SK-N-SH (cell line): ENCODE results near the gene IQGAP2. TPM values are rescaled to one million over a fixed set of nuclear protein-coding genes. Genes with fewer than 3 reads are reported as not detected.

Experiments used
- CTCF ChIA-PET: fragments of 300-600, 350-600 bp; formaldehyde crosslinking; extraction: SDS; loops from one replicate; lab custom pipeline; 2021; lab: Yijun Ruan, JAX
- POLR2A ChIA-PET: fragments of 350-600 bp; sonication (Branson Sonifier 250); formaldehyde crosslinking; extraction: SDS; loops from one replicate; lab custom pipeline; 2020; ENCODE audit warnings: antibody characterized with exemption, inconsistent platforms; lab: Yijun Ruan, JAX
- DNase-seq: peaks from one replicate; pipeline ENCODE4 v3.0.0; 2012
- H2AFZ ChIP-seq: fragments of 200-600 bp; sonication (generic); 2 replicates; pipeline ENCODE4 v1.8.1; 2016; ENCODE audit warnings: antibody characterized with exemption, mild to moderate bottlenecking, low read depth
- H3F3A ChIP-seq: fragments of 200-600 bp; sonication (generic); replicated peaks from 2 replicates; pipeline ENCODE3; 2016; ENCODE audit warnings: antibody characterized with exemption, mild to moderate bottlenecking; ENCODE audit not compliant: insufficient read depth
- H3K27ac ChIP-seq, 2 experiments: fragments of 200-500 bp in 1 of 2; fragments of 200-600 bp in 1 of 2; sonication (Bioruptor generic) in 1 of 2; sonication (generic), shearing (Covaris generic) in 1 of 2; 2 replicates each; pipeline versions ENCODE4 v1.5.1 to v1.6.1; 2014 to 2016; ENCODE audit warnings: low read depth in 2 of 2, inconsistent platforms in 1 of 2, low read length in 1 of 2, mild to moderate bottlenecking in 1 of 2, mixed read lengths in 1 of 2
- H3K27me3 ChIP-seq: fragments of 200-600 bp; sonication (generic), shearing (Covaris generic); 2 replicates; pipeline ENCODE4 v1.6.1; 2016; ENCODE audit warnings: mixed run types; ENCODE audit not compliant: insufficient read depth
- H3K36me3 ChIP-seq, 2 experiments: fragments of 200-500 bp in 1 of 2; fragments of 200-600 bp in 1 of 2; sonication (Bioruptor generic) in 1 of 2; sonication (generic) in 1 of 2; replicated peaks in 1 of 2; 2 replicates each; pipeline versions ENCODE3 to v1.5.1; 2014 to 2016; ENCODE audit warnings: low read length in 1 of 2, mild to moderate bottlenecking in 1 of 2; ENCODE audit not compliant: insufficient read depth in 2 of 2, control insufficient read depth in 1 of 2
- H3K4me1 ChIP-seq, 2 experiments: fragments of 200-500 bp in 1 of 2; fragments of 200-600 bp in 1 of 2; sonication (Bioruptor generic) in 1 of 2; sonication (generic), shearing (Covaris generic) in 1 of 2; 2 replicates each; pipeline versions ENCODE4 v1.5.1 to v1.6.1; 2014 to 2016; ENCODE audit warnings: low read depth in 1 of 2, low read length in 1 of 2, mixed run types in 1 of 2; ENCODE audit not compliant: insufficient read depth in 2 of 2, control insufficient read depth in 1 of 2
- H3K4me2 ChIP-seq: fragments of 200-600 bp; sonication (generic), shearing (Covaris generic); 2 replicates; pipeline ENCODE4 v1.6.1; 2017; ENCODE audit warnings: mixed run types
- H3K4me3 ChIP-seq, 2 experiments: fragments of 200-500 bp in 1 of 2; fragments of 200-600 bp in 1 of 2; sonication (Bioruptor generic) in 1 of 2; sonication (generic), shearing (Covaris generic) in 1 of 2; 2 replicates each; pipeline versions ENCODE4 v1.5.1 to v1.8.1; 2014 to 2016; ENCODE audit warnings: low read depth in 2 of 2, inconsistent platforms in 1 of 2, low read length in 1 of 2, mild to moderate bottlenecking in 1 of 2, mixed read lengths in 1 of 2, moderate library complexity in 1 of 2
- H3K79me2 ChIP-seq: fragments of 200-600 bp; sonication (generic); 2 replicates; pipeline ENCODE4 v1.8.1; 2017; ENCODE audit warnings: mild to moderate bottlenecking; ENCODE audit not compliant: insufficient read depth
- H3K9ac ChIP-seq: fragments of 200-600 bp; sonication (generic); 2 replicates; pipeline ENCODE4 v1.6.1; 2017; ENCODE audit warnings: mixed run types
- H3K9me2 ChIP-seq: fragments of 200-600 bp; sonication (generic); 2 replicates; pipeline ENCODE4 v1.6.1; 2017; ENCODE audit warnings: mixed run types
- H3K9me3 ChIP-seq: fragments of 200-600 bp; sonication (generic); 2 replicates; pipeline ENCODE4 v1.6.1; 2017; ENCODE audit warnings: mixed run types, mild to moderate bottlenecking, moderate library complexity
- H4K20me1 ChIP-seq: fragments of 200-600 bp; sonication (generic); 2 replicates; pipeline ENCODE4 v1.6.1; 2017; ENCODE audit warnings: mild to moderate bottlenecking, mixed run types; ENCODE audit not compliant: insufficient read depth
- CTCF ChIP-seq: fragments of 200-600 bp; sonication (generic); IDR thresholded peaks from 2 replicates; pipeline ENCODE4 v1.6.1; 2017; ENCODE audit warnings: antibody characterized with exemption, mild to moderate bottlenecking, moderate library complexity
- IRF3 ChIP-seq: fragments of 150-350 bp; IDR thresholded peaks from 2 replicates; pipeline ENCODE4 v1.6.1; 2016; ENCODE audit warnings: mild to moderate bottlenecking, low read depth, low read length
- JUND ChIP-seq: IDR thresholded peaks from 2 replicates; pipeline ENCODE4 v1.4.0; 2012
- MAX ChIP-seq: IDR thresholded peaks from 2 replicates; pipeline ENCODE4 v1.4.0; 2012; ENCODE audit warnings: low read depth
- POLR2AphosphoS5 ChIP-seq: IDR thresholded peaks from 2 replicates; pipeline ENCODE4 v1.6.1; 2012; ENCODE audit warnings: low read depth, low read length
- RAD21 ChIP-seq: IDR thresholded peaks from 2 replicates; pipeline ENCODE4 v1.6.1; 2012; ENCODE audit warnings: mild to moderate bottlenecking, low read length
- SMC3 ChIP-seq: IDR thresholded peaks from 2 replicates; pipeline ENCODE4 v1.6.1; 2012; ENCODE audit warnings: low read depth, low read length, improper control_type of control experiment
- TAF1 ChIP-seq: IDR thresholded peaks from 2 replicates; pipeline ENCODE4 v1.6.1; 2012; ENCODE audit warnings: low read depth, mild to moderate bottlenecking, low read length, moderate library complexity, borderline replicate concordance
- TEAD4 ChIP-seq: IDR thresholded peaks from 2 replicates; pipeline ENCODE4 v1.4.0; 2012; ENCODE audit warnings: mild to moderate bottlenecking, borderline replicate concordance; ENCODE audit not compliant: insufficient read depth
- WGBS: methylation state at CpG from one replicate; pipeline ENCODE4 v1.1.6; 2017; ENCODE audit warnings: low lambda C conversion rate; 5-methylcytosine and 5-hydroxymethylcytosine counted together
- polyA plus RNA-seq, 3 experiments: library from polyadenylated mRNA; depleted of rRNA; stranded (reverse); fragments of >200 nt; gene quantifications; 2 replicates each; pipeline ENCODE4 v1.2.3, GENCODE V29; 2012
- TF ChIP-seq, protein P1 (sequence below): IDR thresholded peaks from 2 replicates; pipeline ENCODE4; 2012

Gene IQGAP2
- polyA plus RNA-seq, 1 of the 3 experiments (the other 2 are of a cell fraction), result 2.1 TPM

DNA sequence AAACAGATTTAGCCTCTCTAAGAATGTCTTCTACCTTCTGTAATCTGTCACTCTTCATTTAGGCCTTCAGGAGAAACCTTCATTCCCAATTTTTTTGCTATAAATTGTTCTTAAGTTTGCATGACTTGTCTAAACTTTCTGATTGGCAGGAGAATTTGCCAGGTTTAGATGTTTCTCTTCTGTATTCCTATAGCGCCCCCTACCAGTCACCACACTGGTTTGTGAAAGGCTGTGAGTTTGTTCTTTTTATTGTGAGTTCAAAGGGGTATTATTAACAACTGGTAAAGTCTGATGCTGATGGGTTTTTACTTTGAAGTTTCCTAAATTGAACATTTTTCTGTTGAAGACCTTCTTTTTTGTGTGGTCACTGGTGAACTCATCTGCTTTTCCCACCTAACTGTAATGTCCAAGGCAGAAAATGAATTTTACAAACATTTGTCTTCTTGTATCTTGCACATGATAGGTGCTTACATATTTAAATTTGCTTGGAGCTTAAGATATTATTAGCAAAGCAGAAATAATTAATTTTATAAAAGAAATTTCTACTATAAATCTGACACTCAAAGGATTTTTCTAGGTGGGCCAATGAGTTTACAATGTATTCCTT, 238.5 kb downstream of the IQGAP2 start:
- POLR2A ChIA-PET, result no interaction called here
- 0% methylated on average over 1 of the region's 1 CpG for WGBS
- H3K27ac ChIP-seq, result no peak overlapping the region

More for the DNA sequence above, 238.5 kb downstream of the IQGAP2 start:
- Histone ChIP-seq H3F3A (no peaks in the 10 kb centered on the region), H3K79me2 (no peaks in the 10 kb centered on the region), H2AFZ (no peak overlapping the region), H3K4me3 (peak overlapping the region in 1 of 2 experiments; percentile 33; a peak in 1 of 4 replicates), H3K27me3 (no peaks in the 10 kb centered on the region), H3K4me2 (no peak overlapping the region), H3K9me3 (no peaks in the 10 kb centered on the region), H3K9me2 (no peaks in the 10 kb centered on the region), H4K20me1 (no peaks in the 10 kb centered on the region), H3K36me3 (no peaks in the 10 kb centered on the region), H3K4me1 (peaks cover 0 to 16% of the 10 kb centered on the region in 2 experiments; a peak in 3 of 4 replicates), H3K9ac (no peak overlapping the region)
- peak; percentile 73 for TF ChIP-seq SMC3
- TF ChIP-seq RAD21, result peak; percentile 88
- TF ChIP-seq TAF1, result 0 out of 2 replicates have a peak, but pooled peaks have one; percentile 3
- TF ChIP-seq, protein P1, sequence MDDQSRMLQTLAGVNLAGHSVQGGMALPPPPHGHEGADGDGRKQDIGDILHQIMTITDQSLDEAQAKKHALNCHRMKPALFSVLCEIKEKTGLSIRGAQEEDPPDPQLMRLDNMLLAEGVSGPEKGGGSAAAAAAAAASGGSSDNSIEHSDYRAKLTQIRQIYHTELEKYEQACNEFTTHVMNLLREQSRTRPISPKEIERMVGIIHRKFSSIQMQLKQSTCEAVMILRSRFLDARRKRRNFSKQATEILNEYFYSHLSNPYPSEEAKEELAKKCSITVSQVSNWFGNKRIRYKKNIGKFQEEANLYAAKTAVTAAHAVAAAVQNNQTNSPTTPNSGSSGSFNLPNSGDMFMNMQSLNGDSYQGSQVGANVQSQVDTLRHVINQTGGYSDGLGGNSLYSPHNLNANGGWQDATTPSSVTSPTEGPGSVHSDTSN, result peak; percentile 73
- peak; percentile 93 for TF ChIP-seq CTCF
- TF ChIP-seq JUND, result no peak
- no peak for TF ChIP-seq IRF3
- 0 out of 2 replicates have a peak, but pooled peaks have one; percentile 42 for TF ChIP-seq MAX
- TF ChIP-seq TEAD4, result no peak
- TF ChIP-seq POLR2AphosphoS5, result no peak
- peak; percentile 39 for DNase-seq
- CTCF ChIA-PET, result interaction anchor here (0.6 to 1.8 kb wide), 11 partner anchors 9 to 204 kb away, joined by 3 to 11 read pairs (median 3); no protein-coding TSS in a partner anchor
